Endothelial cell of umbilical vein (primary cell): ENCODE results near the gene CASP6. TPM values are rescaled to one million over a fixed set of nuclear protein-coding genes. Genes with fewer than 3 reads are reported as not detected.

Experiments
- BruUV-seq: library from RNA; stranded (reverse); fragments of 400-500 nt; replicated peaks from 2 replicates; lab custom pipeline; 2021; lab: Mats Ljungman, UMichigan
- CTCF ChIA-PET: fragments of 300-600, 350-600 bp; sonication (Branson Sonifier 250); formaldehyde crosslinking; loops from one replicate; lab custom pipeline; 2021; ENCODE audit warnings: antibody characterized with exemption, inconsistent platforms; lab: Charles Lee
- POLR2A ChIA-PET: fragments of 300-600, 350-600 bp; sonication (Branson Sonifier 250); formaldehyde crosslinking; loops from one replicate; lab custom pipeline; 2021; ENCODE audit warnings: antibody characterized with exemption, inconsistent platforms; lab: Charles Lee
- DNase-seq: peaks from one replicate; pipeline ENCODE4 v3.0.0-alpha.2; 2011; ENCODE audit warnings: low read depth, low spot score
- FAIRE-seq: peaks from 2 replicates; lab custom pipeline; 2011; peaks lifted over from hg19 to GRCh38; lab: Jason Lieb, UNC
- H2AFZ ChIP-seq: 2 replicates; pipeline ENCODE4 v1.6.0; 2012; ENCODE audit warnings: low read depth, low read length, control low read depth, inconsistent platforms
- H3K27ac ChIP-seq: 2 replicates; pipeline ENCODE4 v1.5.1; 2011; ENCODE audit warnings: low read depth, mild to moderate bottlenecking, control low read depth, low read length, moderate library complexity; ENCODE audit not compliant: insufficient read depth
- H3K27me3 ChIP-seq, 2 experiments: 2 replicates each; pipeline versions ENCODE4 v1.6.0 to v1.6.1; 2011; ENCODE audit warnings: low read length in 2 of 2, mixed read lengths in 1 of 2; ENCODE audit not compliant: control insufficient read depth in 2 of 2, insufficient read depth in 2 of 2
- H3K36me3 ChIP-seq, 2 experiments: 2 replicates in 1 of 2; 3 replicates in 1 of 2; pipeline ENCODE4 v1.5.1; 2011; ENCODE audit warnings: low read length in 2 of 2, mild to moderate bottlenecking in 1 of 2, moderate library complexity in 1 of 2; ENCODE audit not compliant: control insufficient read depth in 2 of 2, insufficient read depth in 2 of 2; ENCODE audit errors: extremely low read depth in 1 of 2
- H3K4me1 ChIP-seq: 3 replicates; pipeline ENCODE4 v1.5.1; 2011; ENCODE audit warnings: mild to moderate bottlenecking, low read length; ENCODE audit not compliant: control insufficient read depth, insufficient read depth; ENCODE audit errors: extremely low read depth
- H3K4me2 ChIP-seq: 2 replicates; pipeline ENCODE4 v1.6.1; 2011; ENCODE audit warnings: low read length, control low read depth, mixed read lengths; ENCODE audit not compliant: insufficient read depth
- H3K4me3 ChIP-seq, 3 experiments: fragments of 200-600 bp in 1 of 3; sonication (generic), shearing (Covaris generic) in 1 of 3; replicated peaks in 1 of 3; 2 replicates each; pipeline ENCODE4 v1.5.1; 2011 to 2016; ENCODE audit warnings: control low read depth in 3 of 3, low read length in 3 of 3, mild to moderate bottlenecking in 2 of 3, inconsistent platforms in 1 of 3, low read depth in 1 of 3, moderate library complexity in 1 of 3; ENCODE audit not compliant: insufficient read depth in 1 of 3
- H3K79me2 ChIP-seq: 2 replicates; pipeline ENCODE4 v1.6.0; 2012; ENCODE audit warnings: low read length, inconsistent platforms; ENCODE audit not compliant: control insufficient read depth, insufficient read depth
- H3K9ac ChIP-seq: replicated peaks from 2 replicates; pipeline ENCODE3; 2011; ENCODE audit warnings: low read length, control low read depth; ENCODE audit not compliant: insufficient read depth; ENCODE audit errors: extremely low read depth
- H3K9me1 ChIP-seq: replicated peaks from 3 replicates; pipeline ENCODE4 v1.6.0; 2011; ENCODE audit warnings: mild to moderate bottlenecking, low read length; ENCODE audit not compliant: control insufficient read depth, insufficient read depth; ENCODE audit errors: extremely low read depth
- H3K9me3 ChIP-seq: replicated peaks from 2 replicates; pipeline ENCODE4 v1.5.1; 2012; ENCODE audit warnings: low read length, inconsistent platforms; ENCODE audit not compliant: control insufficient read depth, insufficient read depth
- H4K20me1 ChIP-seq: replicated peaks from 2 replicates; pipeline ENCODE3; 2011; ENCODE audit warnings: mild to moderate bottlenecking, low read length; ENCODE audit not compliant: control insufficient read depth, insufficient read depth; ENCODE audit errors: extremely low read depth
- CTCF ChIP-seq, 2 donors: IDR thresholded peaks; 1 replicate in 1 of 2; 2 replicates in 1 of 2; pipeline ENCODE4 v1.5.1; 2011; ENCODE audit warnings: low read length in 2 of 2, mild to moderate bottlenecking in 2 of 2, moderate library complexity in 2 of 2, control low read depth in 1 of 2, inconsistent platforms in 1 of 2, low read depth in 1 of 2; ENCODE audit not compliant: insufficient read depth in 1 of 2; ENCODE audit errors: extremely low read depth in 1 of 2
- EZH2 ChIP-seq: IDR thresholded peaks from 2 replicates; pipeline ENCODE4 v1.6.1; 2012; ENCODE audit warnings: borderline replicate concordance, low read depth, mild to moderate bottlenecking, moderate library complexity, low read length, inconsistent platforms; ENCODE audit not compliant: severe bottlenecking
- FOS ChIP-seq: IDR thresholded peaks from 2 replicates; pipeline ENCODE4 v1.6.1; 2011; ENCODE audit warnings: mild to moderate bottlenecking, low read length, moderate library complexity, borderline replicate concordance; ENCODE audit not compliant: insufficient read depth
- GATA2 ChIP-seq: IDR thresholded peaks from 2 replicates; pipeline ENCODE4 v1.7.0; 2011; ENCODE audit warnings: low read depth, mild to moderate bottlenecking, moderate library complexity, mixed read lengths, low read length; ENCODE audit not compliant: insufficient read length, insufficient read depth
- JUN ChIP-seq: IDR thresholded peaks from 2 replicates; pipeline ENCODE4 v1.6.1; 2011; ENCODE audit warnings: borderline replicate concordance, low read depth; ENCODE audit not compliant: insufficient read length, insufficient read depth
- MAX ChIP-seq: IDR thresholded peaks from 2 replicates; pipeline ENCODE4 v1.6.1; 2011; ENCODE audit not compliant: insufficient read depth, insufficient read length
- MYC ChIP-seq: IDR thresholded peaks from one replicate; pipeline ENCODE4 v1.6.1; 2011; ENCODE audit warnings: mild to moderate bottlenecking, low read depth, low read length
- POLR2A ChIP-seq: IDR thresholded peaks from 2 replicates; pipeline ENCODE4 v1.6.1; 2012; ENCODE audit warnings: low read depth, mild to moderate bottlenecking, control low read depth, low read length
- POLR2AphosphoS5 ChIP-seq: IDR thresholded peaks from 2 replicates; pipeline ENCODE4 v1.6.1; 2012; ENCODE audit warnings: low read depth, mild to moderate bottlenecking, control low read depth, low read length, moderate library complexity; ENCODE audit not compliant: insufficient read depth
- dilution Hi-C: fragments of 300-500 bp; cut with MboI; formaldehyde crosslinking; loops from one replicate; pipeline ENCODE4 v1.15.0; 2019; ENCODE audit warnings: low sequenced_read_pairs; ENCODE audit not compliant: extremely low pct_ligation_motif_present
- intact Hi-C: fragments of 100-400 bp; cut with micrococcal nuclease; formaldehyde crosslinking; loops from one replicate; pipeline ENCODE4 v1.10.0; 2022
- polyA plus RNA-seq, 4 experiments: library from polyadenylated mRNA; depleted of rRNA in 3 of 4; stranded (reverse) in 3 of 4; unstranded in 1 of 4; fragments of >200 nt; gene quantifications; 2 replicates each; pipeline versions ENCODE4 v1.2.1 to v1.2.3, GENCODE V29; 2011 to 2012; ENCODE audit warnings: missing spikeins in 1 of 4
- total RNA-seq: library from RNA; stranded (reverse); gene quantifications from 2 replicates; pipeline ENCODE4 v1.2.3, GENCODE V29; 2021

The CASP6 gene
- total and polyA plus RNA-seq, 2 donors (not counting 3 experiments of a cell fraction or from before 2014, with no cell fraction given): 35.4 to 52.1 TPM

GRCh38 chr4:109746728-109747127, 43.5 kb upstream of the CASP6 start:
- Histone ChIP-seq H4K20me1 (no peaks in the 10 kb centered on the region), H3K36me3 (no peaks in the 10 kb centered on the region), H3K9ac (no peak overlapping the region), H3K27me3 (no peaks in the 10 kb centered on the region), H3K4me1 (no peaks in the 10 kb centered on the region), H3K4me2 (no peak overlapping the region), H3K9me3 (no peaks in the 10 kb centered on the region), H2AFZ (no peak overlapping the region), H3K4me3 (no peak overlapping the region), H3K79me2 (no peaks in the 10 kb centered on the region), H3K27ac (no peak overlapping the region), H3K9me1 (no peaks in the 10 kb centered on the region)
- dilution Hi-C loops (no loop called here), intact Hi-C loops (no loop called here)
- DNase-seq: no peak
- BruUV-seq: no TSS peak
- POLR2A ChIA-PET: no interaction called here
- TF ChIP-seq MYC (no peak), EZH2 (no peak), FOS (no peak), MAX (no peak), GATA2 (no peak), POLR2AphosphoS5 (no peak)
- CTCF ChIA-PET: no interaction called here
- FAIRE-seq: no peak

GRCh38 chr4:109745830-109746229, 42.6 kb upstream of the CASP6 start:
- no peak overlapping the region for H2AFZ ChIP-seq
- FAIRE-seq: no peak
- CTCF ChIA-PET: no interaction called here
- no peaks in the 10 kb centered on the region for H3K4me1 ChIP-seq
- H3K9ac ChIP-seq: no peak overlapping the region
- H4K20me1 ChIP-seq: no peaks in the 10 kb centered on the region
- H3K36me3 ChIP-seq: no peaks in the 10 kb centered on the region
- H3K27me3 ChIP-seq: no peaks in the 10 kb centered on the region
- H3K4me2 ChIP-seq: no peak overlapping the region
- DNase-seq: no peak
- no peaks in the 10 kb centered on the region for H3K9me1 ChIP-seq
- dilution Hi-C loops: no loop called here
- TF ChIP-seq CTCF (IDR thresholded peaks at IDR 0.05; ENCODE audit: extremely low read depth in 1 of 2, insufficient read depth in 1 of 2, low read depth in 1 of 2, low read length in 2 of 2) (no peak), GATA2 (no peak), POLR2A (no peak), JUN (no peak), MAX (no peak), EZH2 (no peak), FOS (no peak), POLR2AphosphoS5 (no peak), MYC (no peak)
- H3K9me3 ChIP-seq: no peaks in the 10 kb centered on the region
- no peak overlapping the region for H3K27ac ChIP-seq
- POLR2A ChIA-PET: no interaction called here
- no TSS peak for BruUV-seq
- H3K4me3 ChIP-seq: no peak overlapping the region
- intact Hi-C loops: no loop called here
- H3K79me2 ChIP-seq: no peaks in the 10 kb centered on the region
